Upper lobe of left lung (tissue), 4 donors: ENCODE results near the gene CEP85L.
A peak's percentile ranks its signal among the peaks of the same experiment; 100 is the strongest.

Experiments used
- CTCF ChIP-seq, 6 experiments: fragments of 450-650 bp in 4 of 6; fragments of 200-600 bp in 2 of 6; sonication (generic) in 2 of 6; IDR thresholded peaks; one replicate each; pipeline ENCODE4 v1.5.1; 2016 to 2019; ENCODE audit warnings: antibody characterized with exemption in 6 of 6
- POLR2A ChIP-seq, 4 donors: fragments of 450-650 bp; IDR thresholded peaks; one replicate each; pipeline ENCODE4 v1.5.1; 2016 to 2017; ENCODE audit warnings: antibody characterized with exemption in 4 of 4, mild to moderate bottlenecking in 2 of 4

GRCh38 chr6:118580585-118581419, 70.6 kb downstream of the CEP85L start:
- peak; percentile 64 to 82 (median 71) for TF ChIP-seq CTCF (IDR thresholded peaks at IDR 0.05)
- no peak for TF ChIP-seq POLR2A (IDR thresholded peaks at IDR 0.05)
